Measurements from ENCODE around the gene DSCAM.
"Not testable (repeated sequence)": the region's sequence is repeated elsewhere in the genome, so short reads cannot be mapped to it uniquely, and the experiment has no call there.

Gene DSCAM

GRCh38 chr21:40282912-40283886 lies 563.8 kb downstream of the DSCAM start:
- DNase-seq, result no peak

GRCh38 chr21:40278345-40278744 lies 568.6 kb downstream of the DSCAM start:
- no peak for DNase-seq

- no peak for DNase-seq
These were observed 571.0 kb downstream of the DSCAM start for GRCh38 chr21:40276001-40276400.

- no peak for DNase-seq
These were observed 574.9 kb downstream of the DSCAM start for GRCh38 chr21:40272037-40272436.

DNA sequence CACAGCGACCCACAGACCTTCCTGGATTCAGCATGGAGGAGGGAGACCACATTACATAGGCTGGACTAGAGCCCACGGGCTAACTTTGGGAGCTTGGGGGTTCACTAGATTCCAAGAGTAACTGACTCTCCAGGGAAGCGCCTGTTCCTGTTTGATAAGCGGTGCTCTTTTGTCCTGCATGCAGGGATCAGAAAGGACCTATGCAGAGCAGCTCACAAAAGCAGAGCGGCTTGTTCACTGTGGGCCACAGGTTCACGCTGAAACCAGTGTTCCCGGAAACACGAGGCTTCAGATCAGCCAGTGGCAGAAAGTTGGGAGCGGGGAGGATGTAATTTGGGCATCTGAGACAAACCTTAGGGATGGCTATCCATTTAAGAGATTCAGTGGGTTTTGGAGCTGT lies 575.8 kb downstream of the DSCAM start:
- DNase-seq, result no peak

DNA sequence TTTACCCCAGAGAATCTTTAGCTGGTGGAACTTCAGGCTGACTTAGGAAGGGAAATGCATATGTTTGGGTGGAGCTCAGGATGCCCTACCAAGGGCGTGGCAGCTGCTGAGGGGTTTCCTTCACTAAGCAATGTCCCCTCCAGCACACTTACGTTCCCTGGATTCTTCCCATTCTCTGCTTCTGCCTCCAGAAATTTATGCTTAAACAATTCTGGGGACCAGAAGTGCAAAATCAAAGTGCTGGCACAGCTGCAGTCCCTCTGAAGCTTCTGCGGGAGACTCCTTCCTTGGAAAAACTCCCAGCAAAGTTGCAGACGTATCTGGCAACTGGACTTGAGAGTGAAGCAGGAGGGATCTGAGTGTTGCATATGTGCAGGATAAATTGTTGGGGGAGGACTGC lies 576.9 kb downstream of the DSCAM start:
- no peak for DNase-seq

- DNase-seq, result no peak
These were observed 577.7 kb downstream of the DSCAM start for GRCh38 chr21:40269239-40269638.

DNA sequence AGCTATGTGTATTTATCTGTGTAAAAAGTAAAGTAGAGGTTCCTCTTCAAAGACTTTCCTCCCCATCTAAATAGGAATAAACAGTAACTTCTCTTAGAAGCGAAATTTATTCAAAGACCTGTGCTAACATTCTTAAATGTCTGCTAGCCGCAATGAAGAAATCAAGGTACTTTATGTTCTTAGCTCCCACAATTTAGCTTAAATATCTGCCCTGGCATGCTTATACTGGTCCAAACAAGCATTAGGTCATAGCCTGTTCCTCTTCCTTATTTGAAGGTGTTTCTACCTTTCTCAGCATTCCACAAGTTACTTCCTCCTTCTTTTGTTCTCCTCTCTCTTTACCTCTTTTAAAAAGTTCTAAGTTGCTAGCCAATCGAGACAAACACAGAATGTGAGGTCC lies 588.5 kb downstream of the DSCAM start:
- not testable (repeated sequence) for DNase-seq

DNA sequence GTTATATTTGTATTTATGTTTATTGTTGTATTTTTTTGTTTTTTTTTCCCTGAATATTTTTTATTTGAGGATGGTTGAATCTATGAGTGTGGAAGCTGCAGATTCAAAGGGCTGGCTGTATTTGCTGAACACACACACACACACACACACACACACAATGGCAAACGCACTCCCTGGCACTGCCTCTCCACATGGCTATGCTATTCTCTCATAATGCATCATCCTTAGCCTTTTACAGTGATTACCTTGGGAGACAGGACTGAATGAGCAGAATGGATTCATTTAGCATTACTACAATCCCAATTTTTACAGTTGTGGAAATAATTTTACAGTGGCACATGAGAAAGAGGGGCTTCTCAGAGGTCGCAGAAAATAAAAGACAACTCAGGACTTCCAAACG lies 589.6 kb downstream of the DSCAM start:
- DNase-seq, result no peak

DNA sequence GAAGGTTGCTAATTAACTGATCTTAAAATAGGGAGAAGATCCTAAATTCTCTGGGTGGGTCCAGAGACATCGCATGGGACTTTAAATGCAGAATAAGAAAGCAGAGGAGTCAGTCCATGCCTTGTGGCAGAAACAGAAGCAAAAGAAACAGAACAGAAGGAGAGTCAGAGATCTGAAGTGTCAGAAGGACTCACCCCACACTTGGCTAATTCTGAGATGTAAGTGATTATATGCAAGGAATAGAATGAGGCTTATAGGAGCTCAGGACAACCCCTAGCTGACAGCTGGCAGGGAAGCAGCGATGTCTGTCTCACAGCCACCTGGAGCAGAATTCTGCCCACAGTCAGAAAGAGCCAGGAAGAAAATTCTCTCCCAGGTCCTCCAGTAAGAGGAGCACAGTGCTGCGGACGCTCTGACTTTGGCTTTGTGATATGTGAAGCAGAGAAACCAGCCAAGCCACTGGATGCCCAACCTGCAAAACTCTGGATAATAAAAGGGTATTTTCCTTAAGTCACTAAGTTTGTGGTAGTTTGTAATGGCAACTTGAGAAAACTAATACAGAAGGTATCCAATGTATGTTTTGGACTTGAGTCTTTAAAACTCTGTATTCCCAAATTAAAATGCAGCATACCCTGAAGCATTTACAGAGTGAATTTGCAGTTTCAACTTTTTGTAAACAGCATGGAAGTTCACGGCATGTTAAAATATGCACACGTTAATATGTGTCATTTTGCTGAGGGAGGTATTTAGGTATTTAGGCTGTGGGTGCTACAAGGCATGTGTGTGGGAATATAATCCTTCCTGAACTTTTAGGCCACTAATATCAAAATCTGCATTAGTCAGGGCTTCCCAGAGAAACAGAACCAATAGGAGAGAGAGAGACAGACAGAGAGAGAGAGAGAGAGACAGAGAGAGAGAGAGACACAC lies 591.2 kb downstream of the DSCAM start:
- DNase-seq, result no peak

DNA sequence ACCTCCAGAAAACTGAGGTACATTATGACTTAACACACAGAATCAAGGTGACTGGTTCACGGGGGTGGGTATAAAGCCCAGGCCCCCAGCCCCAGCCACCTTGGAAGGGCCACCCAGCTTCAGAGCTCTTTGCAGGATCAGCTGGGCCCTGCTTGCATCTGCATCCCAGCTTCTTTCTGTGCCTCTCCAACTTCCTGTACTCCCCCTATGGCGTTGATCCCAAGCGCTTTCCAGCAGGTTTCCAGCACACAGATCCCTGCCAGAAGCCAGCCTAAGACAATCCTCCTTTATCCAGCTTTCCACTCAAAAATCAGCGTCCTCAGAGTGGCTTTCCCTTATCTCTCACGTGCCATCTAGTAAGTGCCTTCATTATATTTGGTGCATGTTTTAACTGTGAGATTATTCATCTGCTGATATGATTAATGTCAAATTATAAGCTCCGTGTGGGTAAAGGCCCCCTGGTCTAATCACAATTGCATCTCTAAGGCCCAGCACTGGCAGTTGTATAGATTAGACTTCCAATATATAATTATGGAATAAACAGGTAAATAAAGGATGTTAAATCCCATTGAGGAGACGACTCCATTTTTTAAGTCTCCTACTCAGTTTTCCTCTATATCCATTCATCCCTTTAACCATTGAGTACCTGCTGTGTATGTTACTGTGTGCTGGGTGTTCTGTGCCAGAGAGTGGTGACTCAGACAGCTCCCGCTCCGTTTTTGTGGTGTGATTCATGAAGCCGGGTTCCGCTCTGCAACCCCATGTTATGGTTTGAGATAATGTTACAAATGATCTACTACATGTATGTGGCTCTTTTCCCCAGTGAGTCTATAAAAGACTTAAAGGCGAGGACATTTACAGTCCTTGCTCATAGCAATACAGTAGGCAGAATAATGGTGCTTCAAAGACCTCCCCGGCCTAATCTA lies 592.2 kb downstream of the DSCAM start:
- no peak for DNase-seq

GRCh38 chr21:40253112-40253511 lies 593.8 kb downstream of the DSCAM start:
- no peak for DNase-seq

- DNase-seq, result no peak
These were observed 596.3 kb downstream of the DSCAM start for GRCh38 chr21:40250514-40251294.

DNA sequence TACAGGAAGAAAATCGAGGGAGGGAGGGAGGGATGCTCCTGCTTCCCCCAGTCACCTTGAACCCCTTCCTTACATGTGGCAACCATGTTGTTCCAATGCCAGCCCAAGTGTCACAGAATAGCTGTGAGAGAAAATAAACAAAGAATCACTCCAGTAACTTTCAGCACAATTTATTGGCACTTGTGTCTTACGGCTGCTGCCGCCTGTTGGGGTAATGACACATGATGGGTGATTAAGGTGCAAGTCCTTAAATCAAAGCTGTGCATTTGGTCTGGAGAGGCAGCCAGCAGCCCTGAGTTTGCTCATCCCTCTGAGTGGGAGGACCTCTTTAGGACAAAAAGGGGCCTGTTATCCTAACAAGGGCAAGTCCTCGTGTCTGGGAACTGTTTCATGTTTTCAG lies 602.0 kb downstream of the DSCAM start:
- DNase-seq, result no peak

- no peak for DNase-seq
These were observed 603.3 kb downstream of the DSCAM start for GRCh38 chr21:40243685-40244084.

GRCh38 chr21:40242586-40243265 lies 604.2 kb downstream of the DSCAM start:
- no peak for DNase-seq

DNA sequence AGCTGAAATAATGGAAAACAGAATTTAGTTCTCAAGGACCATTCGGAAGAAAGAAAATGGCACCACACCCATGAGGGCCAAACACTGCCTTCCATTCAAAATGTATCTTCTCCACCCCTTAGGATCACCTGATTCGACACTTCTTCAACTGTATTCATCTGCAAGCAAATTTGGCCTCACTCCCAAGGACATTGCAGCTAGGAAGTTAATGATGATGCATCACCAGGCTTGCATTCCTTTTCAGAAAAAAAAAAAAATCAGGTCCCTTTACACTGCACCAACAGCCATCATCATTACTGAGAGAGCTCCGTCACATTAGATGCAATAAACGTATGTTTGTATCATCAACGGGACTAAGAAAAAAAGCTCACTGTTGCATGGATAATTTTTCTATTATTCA lies 611.4 kb downstream of the DSCAM start:
- no peak for DNase-seq

DNA sequence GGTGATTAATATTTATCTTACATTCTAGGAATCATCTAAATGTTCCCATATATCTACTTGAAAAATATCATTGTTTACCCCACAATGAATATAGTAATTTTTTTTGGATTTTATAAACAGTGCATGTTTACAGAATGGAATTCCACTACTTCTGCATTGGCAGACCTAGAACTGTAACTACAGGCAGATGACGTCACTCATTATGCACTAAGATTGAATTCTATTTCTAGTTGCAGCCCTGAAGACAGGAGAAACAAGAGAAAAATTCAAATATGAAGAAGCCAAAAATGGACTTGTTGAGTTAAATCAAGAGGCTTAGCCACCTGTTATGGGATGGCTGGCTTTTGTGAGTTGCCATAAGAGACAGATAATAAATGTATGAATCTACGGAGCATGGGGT lies 615.0 kb downstream of the DSCAM start:
- DNase-seq, result no peak

- no peak for DNase-seq
These were observed 619.9 kb downstream of the DSCAM start for GRCh38 chr21:40227096-40227495.

DNA sequence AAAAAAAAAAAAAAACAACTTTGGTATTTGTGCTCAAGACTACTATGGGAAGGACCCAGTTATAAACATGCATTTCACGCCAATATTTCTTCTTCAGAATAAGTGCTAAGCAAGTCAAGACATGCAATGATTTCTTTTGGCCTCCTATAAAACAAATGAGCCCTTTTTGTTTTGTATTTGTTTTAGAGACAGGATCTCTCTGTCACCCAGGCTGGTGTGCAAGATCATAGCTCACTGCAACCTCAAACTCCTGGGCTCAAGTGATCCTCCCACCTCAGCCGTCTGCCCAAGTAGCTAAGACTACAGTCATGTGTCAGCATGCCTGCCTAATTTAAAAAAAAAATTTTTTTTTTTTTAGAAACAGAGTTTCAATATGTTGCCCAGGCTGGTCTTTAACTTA lies 631.0 kb downstream of the DSCAM start:
- DNase-seq, result no peak

DNA sequence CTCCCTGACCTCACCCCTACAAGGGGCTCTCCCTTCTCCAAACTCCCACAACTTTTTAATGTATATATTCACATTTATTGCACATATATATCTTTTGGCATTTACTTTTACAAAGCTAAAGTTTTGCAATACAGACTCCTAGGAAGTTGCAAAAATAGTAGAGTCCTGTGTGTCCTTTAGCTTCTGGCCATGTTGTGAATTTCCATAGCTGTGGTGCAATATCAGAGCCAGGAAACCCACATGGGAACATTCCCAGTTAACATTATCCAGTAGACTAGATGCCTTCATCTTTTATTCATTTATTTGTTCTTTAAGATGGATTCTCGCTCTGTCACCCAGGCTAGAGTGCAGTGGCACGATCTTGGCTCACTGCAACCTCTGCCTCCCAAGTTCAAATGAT lies 636.7 kb downstream of the DSCAM start:
- DNase-seq, result no peak
